ENCODE results near the gene GIT1.

GRCh38 chr17:29633886-29634285 is 44.4 kb upstream of the GIT1 start:
- no peak for TF ChIP-seq POLR2A (IDR thresholded peaks at IDR 0.05; ENCODE audit: low read length)
- TF ChIP-seq GATA1 (IDR thresholded peaks at IDR 0.05; ENCODE audit: low read depth, low read length), result no peak
